Central memory CD4-positive, alpha-beta T cell (primary cell): Measurements from ENCODE around the gene MYLK.

Experiments used
- DNase-seq: peaks from one replicate; pipeline ENCODE4 v3.0.0; 2022

MYLK gene

DNA sequence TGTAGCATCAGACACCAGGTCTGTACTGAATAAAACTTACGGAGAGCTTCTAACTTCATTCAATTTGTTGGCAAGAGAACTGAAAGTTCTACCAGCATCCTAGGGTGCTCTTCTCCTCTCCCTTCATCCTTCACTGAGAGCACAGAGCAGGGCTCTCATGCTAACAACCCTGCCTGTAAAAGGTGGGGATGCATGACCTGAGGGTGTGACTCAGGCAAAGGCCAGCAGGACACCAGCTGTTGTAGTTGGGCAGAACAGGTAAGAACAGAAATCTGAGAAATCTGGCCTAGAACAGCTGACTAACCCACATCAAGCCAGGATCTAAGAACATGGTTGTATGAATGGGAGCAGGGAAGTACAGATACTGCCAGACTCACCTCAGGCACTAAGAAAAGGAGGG, 64.2 kb downstream of the MYLK start:
- no peak for DNase-seq

DNA sequence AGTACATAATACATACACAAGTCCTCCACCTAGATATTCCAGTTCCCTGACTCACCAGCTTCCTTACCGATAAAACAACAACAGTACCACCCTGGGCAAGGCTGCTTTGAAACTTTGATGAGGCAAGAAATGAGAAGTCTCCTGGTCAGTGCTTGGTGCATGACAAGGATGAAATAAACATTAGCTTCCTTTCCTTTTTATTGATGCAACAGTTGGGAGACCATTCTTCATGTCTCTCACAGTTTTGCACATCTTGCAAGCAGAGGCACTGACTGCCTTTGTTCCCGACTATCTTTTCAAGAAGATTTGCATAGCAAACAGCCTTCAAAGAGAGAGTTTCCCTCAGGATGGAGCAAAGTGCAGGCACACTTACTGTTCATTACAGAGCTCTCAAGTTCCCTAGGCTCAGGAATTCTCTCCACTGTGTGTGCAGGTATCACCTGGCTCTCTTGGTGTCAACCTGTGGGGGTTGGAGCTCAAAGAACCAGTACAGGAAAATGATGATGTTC, 65.2 kb downstream of the MYLK start:
- no peak for DNase-seq

DNA sequence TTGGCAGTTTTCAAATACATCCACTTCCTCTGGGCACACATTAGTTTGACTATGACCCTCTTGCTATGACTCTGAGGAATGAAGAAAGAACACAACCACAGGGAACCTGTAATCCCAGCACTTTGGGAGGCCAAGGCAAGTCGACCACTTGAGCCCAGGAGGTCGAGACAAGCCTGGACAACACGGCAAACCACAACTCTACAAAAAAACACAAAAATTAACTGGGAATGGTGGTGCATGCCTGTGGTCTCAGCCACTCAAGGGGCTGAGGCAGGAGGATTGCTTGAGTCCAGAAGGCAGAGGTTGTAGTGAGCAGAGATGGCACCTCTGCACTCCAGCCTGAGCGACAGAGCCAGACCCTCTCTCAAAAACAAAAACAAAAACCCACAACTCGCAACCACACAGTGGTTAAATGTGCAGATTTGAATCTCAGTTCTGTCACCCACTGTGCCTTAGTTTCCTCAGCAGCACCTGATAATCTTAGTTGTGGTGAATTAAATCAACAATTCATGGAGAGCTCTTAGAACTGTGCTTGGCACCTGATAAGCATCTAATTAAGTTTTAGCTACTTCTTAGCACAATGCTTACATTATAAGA, 65.7 kb downstream of the MYLK start:
- no peak for DNase-seq

DNA sequence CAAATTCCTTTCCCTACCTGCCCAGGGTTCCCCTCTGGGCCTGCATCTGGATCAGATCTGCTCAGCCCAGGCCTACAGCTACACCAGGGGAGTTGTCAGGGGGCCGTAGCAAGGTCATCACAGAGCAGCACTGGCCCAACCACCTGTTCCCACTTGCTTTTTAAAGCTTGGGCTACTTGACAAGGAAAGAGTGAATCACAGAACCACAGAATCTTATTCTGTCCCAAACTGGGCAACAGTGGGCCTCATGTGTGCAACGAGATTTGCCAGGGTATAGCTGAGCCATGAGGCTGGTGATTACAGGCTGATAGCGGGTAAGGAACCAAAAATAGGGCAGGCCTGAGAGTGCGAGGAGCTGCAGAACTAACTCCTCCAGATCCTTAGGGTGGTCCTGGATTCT, 66.7 kb downstream of the MYLK start:
- DNase-seq, result no peak

GRCh38 chr3:123816673-123817207, 67.4 kb downstream of the MYLK start:
- no peak for DNase-seq

GRCh38 chr3:123815981-123816380, 68.2 kb downstream of the MYLK start:
- no peak for DNase-seq

DNA sequence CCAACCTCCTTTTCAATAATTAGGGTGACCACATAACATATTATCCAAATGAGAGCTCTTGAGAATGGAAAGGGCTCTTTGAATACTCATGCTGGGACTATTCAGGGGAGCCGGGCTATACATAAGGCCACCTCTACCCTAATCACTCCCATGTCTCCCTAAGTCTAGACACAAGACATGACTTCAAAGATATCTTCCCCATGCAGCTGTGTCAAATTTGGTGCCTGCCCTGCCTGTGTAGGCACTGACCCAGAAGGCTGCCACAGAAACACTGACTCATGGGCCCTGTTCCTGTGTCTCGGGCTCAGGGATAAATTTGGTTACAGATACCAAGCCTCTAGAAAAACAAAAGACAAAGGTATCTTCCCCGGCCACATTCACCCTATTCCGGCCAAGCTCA, 70.3 kb downstream of the MYLK start:
- DNase-seq, result no peak

- no peak for DNase-seq
These were observed 74.5 kb downstream of the MYLK start for GRCh38 chr3:123809597-123809996.

DNA sequence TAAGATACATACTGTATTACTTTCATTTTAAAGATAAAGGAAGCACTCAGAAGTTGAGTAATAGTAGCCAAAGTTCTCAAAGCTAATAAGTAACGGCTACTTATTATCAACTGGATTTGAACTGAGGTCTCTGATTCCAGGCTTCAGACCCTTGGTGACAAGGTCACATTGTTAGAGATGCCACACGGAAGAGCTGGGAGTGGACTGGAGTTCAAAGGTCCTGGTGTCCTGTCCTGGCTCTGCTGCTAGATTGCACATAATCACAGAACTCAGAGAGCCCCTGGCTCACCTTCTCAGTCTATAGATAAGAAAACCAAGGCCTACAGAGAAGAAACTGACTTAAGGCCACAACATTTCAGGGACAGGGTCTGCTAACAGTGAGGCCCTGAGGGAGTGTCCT, 75.3 kb downstream of the MYLK start:
- no peak for DNase-seq

GRCh38 chr3:123807820-123808219, 76.3 kb downstream of the MYLK start:
- DNase-seq, result no peak

GRCh38 chr3:123805504-123805903, 78.6 kb downstream of the MYLK start:
- DNase-seq, result no peak

DNA sequence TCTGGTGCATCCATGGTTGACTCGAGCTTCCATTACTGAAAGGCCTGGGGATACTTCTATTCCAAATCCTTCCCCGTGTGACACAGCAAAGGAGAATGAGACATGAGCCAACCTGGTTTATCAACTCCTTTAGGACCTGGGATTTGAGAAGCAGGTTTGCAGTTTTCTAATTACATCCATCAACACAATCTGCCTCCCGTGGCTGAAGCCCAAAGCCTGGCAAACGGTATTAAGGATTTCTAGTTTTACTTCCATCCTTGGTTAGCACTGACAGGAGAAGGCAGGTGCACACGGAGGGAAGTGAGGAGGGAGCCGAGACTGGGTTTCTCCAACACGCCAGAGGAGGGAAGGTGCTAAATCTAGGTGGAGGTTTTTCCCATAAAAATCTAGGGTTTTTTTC, 79.0 kb downstream of the MYLK start:
- no peak for DNase-seq

- DNase-seq, result no peak
These were observed 79.5 kb downstream of the MYLK start for GRCh38 chr3:123804676-123805075.

- no peak for DNase-seq
These were observed 80.6 kb downstream of the MYLK start for GRCh38 chr3:123803521-123803920.

- DNase-seq, result no peak
These were observed 82.0 kb downstream of the MYLK start for GRCh38 chr3:123802007-123802625.

DNA sequence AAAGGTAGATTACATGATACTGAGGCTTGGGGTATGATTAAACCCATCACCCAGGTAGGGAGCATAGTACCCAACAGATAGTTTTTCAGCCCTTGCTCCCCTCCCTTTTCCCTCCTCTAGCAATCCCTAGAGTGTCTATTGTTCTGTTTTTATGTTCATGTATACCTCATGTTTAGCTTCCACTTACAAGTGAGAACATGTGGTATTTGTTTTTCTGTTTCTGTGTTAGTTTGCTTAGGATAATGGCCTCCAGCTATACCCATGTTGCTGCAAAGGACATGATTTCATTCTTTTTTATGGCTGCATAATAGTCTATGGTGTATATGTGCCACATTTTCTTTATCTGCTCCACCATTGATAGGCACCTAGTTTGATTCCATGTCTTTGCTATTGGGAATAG, 82.7 kb downstream of the MYLK start:
- no peak for DNase-seq

GRCh38 chr3:123800362-123800682, 83.8 kb downstream of the MYLK start:
- no peak for DNase-seq

DNA sequence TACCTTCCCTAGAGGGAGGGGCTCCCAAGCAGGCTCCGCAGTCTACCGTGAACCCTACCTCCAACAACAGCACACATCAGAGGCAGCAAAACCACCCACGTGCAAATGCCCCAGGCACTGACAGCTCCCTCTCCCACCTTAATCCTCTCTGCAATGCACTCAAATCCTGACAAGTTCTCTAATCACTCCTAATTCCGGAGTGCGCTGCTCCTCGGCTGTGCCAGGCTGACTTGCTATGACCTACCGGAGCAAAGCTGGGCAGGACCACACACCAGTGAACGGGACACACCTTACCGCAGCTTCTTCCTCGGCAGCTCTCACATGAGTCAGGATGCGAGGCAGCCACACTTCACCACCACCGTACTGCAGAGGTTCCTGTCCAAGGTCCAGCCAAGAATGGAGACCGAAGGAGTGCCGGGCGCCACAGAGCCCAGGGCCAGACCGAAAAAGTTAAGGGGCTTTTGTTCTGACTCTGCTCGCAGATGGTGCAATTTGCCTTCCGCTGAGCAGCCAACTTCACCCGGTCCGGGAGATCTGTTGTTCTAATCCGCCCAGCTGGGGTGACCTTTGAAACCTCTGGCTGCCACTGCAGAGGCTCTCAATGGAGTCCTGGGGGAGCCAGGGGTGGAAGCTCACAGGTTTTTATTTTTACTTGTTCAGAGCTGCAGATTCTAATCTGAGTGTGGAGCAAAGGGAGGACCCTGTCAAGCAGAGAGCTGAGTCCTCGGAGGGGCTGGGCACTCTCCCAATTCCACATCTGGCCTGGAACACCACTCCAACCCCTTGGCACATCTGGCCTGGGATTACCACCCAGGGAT, 84.4 kb downstream of the MYLK start:
- DNase-seq, result no peak

DNA sequence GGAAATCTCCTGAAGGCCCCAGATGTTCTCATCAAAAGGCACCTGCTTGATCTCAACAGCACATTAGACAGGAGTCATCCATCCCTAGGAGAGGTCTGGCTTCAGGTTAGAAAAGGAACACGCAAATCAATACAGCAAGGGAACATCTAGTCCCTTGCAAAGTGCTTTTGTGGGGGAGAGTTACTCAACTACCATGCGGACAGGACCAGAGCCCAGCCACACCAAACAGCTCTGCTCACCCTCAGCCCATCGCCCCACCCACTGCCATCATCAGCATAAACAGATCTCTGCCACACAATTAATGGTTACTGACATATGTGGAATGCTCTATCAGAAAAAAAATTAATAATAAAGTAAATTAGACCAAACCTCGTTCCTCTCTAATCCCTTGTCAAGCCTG, 85.6 kb downstream of the MYLK start:
- no peak for DNase-seq

GRCh38 chr3:123795471-123796251, 88.5 kb downstream of the MYLK start:
- no peak for DNase-seq

DNA sequence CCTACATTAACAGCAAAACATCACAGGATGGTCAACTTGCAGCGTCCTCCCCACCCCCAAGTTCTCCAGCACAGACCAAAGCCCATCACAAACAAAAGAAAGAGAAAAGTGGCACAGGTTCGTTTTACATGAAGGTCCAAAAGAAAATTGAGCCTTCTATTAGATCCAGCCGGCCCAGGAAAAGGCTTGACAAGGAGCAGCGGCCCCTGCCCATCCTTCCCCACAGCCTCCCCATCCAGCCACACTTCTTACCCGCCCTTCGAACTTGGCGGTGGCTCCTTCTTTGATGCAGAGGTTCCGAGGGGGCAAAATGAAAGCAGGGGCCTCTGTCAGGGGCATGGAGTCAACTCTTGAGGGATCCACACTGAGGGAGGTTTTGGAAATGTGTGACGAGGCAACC, 90.7 kb downstream of the MYLK start:
- no peak for DNase-seq

DNA sequence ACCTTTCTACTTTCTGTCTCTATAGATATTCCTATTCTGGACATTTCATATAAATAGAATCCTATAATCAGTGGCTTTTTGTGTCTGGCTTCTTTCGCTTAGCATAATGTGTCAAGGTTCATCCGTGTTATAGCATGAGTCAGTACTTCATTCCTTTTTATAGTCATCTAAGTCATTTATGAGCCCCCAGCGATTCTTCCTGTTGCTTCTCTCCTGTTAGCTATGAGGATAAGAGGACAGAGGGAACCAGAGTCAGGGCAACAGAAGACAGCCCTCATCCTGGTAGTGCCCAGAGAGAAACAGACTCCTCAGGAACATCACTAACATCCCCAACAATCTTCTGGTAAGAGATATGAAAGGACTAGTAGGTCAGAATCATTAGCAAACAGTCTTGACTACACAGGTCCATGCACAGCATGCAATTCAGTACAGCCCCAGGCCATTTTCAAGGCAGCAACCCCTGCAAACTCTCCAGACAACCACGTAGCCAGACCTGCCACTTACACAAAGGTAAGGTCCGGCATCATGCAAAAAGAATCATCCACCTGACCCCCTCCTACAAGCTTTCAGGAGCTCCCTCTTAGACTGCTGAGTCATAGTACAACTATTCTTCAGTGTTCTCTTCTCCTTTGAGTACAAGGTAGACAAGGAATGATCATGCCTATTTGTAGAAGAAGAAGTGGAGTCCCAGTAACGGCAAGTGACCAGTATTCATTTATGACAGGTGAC, 91.5 kb downstream of the MYLK start:
- no peak for DNase-seq
